ENCODE measurements around the gene PDCD4. TPM values are rescaled to one million over a fixed set of nuclear protein-coding genes. Genes with fewer than 3 reads are reported as not detected.

The PDCD4 gene
- total RNA-seq, 1 experiment from 2014 or later, result 63.0 TPM

DNA sequence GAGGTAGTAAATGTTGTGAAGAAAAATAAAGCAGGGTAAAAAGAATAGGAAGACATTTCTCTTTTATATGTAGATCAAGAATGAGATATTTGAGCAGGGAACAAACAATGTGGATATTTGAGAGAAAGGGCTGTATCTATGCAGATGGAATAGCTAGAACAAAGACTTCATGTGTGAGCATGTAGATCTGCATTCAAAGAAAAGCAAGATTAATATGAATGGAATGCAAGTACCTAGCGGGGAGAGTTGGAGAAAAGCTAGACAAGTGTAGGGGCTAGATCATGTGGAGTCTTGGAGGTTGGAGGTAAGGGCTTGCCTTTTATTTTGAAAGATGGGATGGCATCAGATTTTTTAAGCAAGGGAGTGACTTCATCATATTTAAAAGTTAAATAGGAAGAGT, 74.8 kb downstream of the PDCD4 start:
- Histone ChIP-seq H3K9ac (ENCODE audit: low read length) (no peak overlapping the region), H3K27me3 (ENCODE audit: insufficient read depth, low read length) (no peaks in the 10 kb centered on the region), H3K36me3 (ENCODE audit: control insufficient read depth in 1 of 2, insufficient read depth in 2 of 2, low read length in 2 of 2) (no peaks in the 10 kb centered on the region), H3K4me1 (ENCODE audit: control insufficient read depth in 1 of 2, insufficient read depth in 2 of 2, low read length in 2 of 2) (peaks cover 0 to 4% of the 10 kb centered on the region in 2 experiments; a peak in 1 of 4 replicates), H3K9me3 (ENCODE audit: control insufficient read depth in 1 of 2, insufficient read depth in 1 of 2, low read depth in 1 of 2, low read length in 2 of 2) (no peaks in the 10 kb centered on the region), H3K27ac (ENCODE audit: low read depth, low read length) (no peak overlapping the region), H4K20me1 (ENCODE audit: insufficient read depth) (no peaks in the 10 kb centered on the region), H3K4me3 (replicated peaks in 1 of 2; ENCODE audit: low read depth in 1 of 2, low read length in 2 of 2) (no peak overlapping the region), H2AFZ (ENCODE audit: low read depth, low read length, poor library complexity, severe bottlenecking) (no peak overlapping the region), H3K4me2 (ENCODE audit: low read length) (no peak overlapping the region), H3K79me2 (ENCODE audit: insufficient read depth, low read length) (peaks cover 22% of the 10 kb centered on the region), H3K9me2 (ENCODE audit: insufficient read depth) (no peaks in the 10 kb centered on the region)
- intact Hi-C loops (cut with micrococcal nuclease), result no loop called here
- TF ChIP-seq FOSL1 (IDR thresholded peaks at IDR 0.05; ENCODE audit: low read depth) (no peak), ZFX (IDR thresholded peaks at IDR 0.05) (no peak), CBX3 (IDR thresholded peaks at IDR 0.05; ENCODE audit: low read depth) (no peak), EZH2 (IDR thresholded peaks at IDR 0.05) (no peak), ELF1 (IDR thresholded peaks at IDR 0.05; ENCODE audit: borderline replicate concordance, low read depth) (no peak), ZNF274 (IDR thresholded peaks at IDR 0.05; ENCODE audit: low read depth, low read length) (no peak)
- TF ChIP-seq, protein P1, sequence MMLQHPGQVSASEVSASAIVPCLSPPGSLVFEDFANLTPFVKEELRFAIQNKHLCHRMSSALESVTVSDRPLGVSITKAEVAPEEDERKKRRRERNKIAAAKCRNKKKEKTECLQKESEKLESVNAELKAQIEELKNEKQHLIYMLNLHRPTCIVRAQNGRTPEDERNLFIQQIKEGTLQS (IDR thresholded peaks at IDR 0.05), result no peak
- ChIA-PET CTCF (no interaction called here), POLR2A (no interaction called here), RAD21 (ENCODE audit: low non-redundant PET in 1 of 2, low total read pairs in 2 of 2, uncharacterized antibody in 2 of 2, unreplicated experiment in 2 of 2) (no interaction called here)
- ATAC-seq, result no peak
- no TSS peak for BruUV-seq (replicated peaks)
- DNase-seq (ENCODE audit: low read depth, low spot score), result no peak

DNA sequence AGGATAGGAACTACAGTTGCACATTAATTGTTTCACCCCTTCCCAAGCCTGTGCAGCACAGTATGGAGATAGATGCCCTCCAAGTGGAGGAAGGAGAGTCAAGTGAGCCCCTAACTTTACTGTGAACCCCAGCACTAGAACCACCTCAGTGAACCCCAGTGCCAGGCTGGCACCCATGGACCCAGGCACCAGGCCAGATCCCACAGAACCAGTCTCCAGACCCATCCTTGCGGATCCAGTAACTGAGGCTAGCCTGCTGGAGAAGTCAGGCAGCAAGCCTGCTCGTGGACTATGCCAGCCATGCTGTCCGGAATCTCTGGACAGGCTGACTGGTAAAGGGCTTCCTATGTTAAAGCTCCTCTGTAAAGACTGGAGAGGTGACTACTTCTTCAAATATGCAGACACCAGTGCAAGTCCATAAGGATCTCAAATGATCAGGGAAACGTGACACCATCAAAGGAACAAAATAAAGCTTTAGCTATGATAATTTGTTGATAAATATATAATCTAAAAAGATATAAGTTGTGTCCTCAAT, 75.4 kb downstream of the PDCD4 start:
- no peak overlapping the region for H3K4me3 ChIP-seq (replicated peaks in 1 of 2; ENCODE audit: low read depth in 1 of 2, low read length in 2 of 2)
- ATAC-seq (no peak), DNase-seq (ENCODE audit: low read depth, low spot score) (no peak)
- intact Hi-C loops (cut with micrococcal nuclease), result no loop called here
- BruUV-seq (replicated peaks), result no TSS peak
- H4K20me1 ChIP-seq (ENCODE audit: insufficient read depth), result no peaks in the 10 kb centered on the region
- peaks cover 26% of the 10 kb centered on the region for H3K79me2 ChIP-seq (ENCODE audit: insufficient read depth, low read length)
- POLR2A ChIA-PET, result no interaction called here
- no peak for TF ChIP-seq EZH2phosphoT487 (IDR thresholded peaks at IDR 0.05; ENCODE audit: borderline replicate concordance)
- TF ChIP-seq ZNF274 (IDR thresholded peaks at IDR 0.05; ENCODE audit: low read depth, low read length), result no peak
- no peak for TF ChIP-seq JUND (IDR thresholded peaks at IDR 0.05)
- no peak for TF ChIP-seq TCF7L2 (IDR thresholded peaks at IDR 0.05; ENCODE audit: borderline replicate concordance, extremely low read depth, insufficient read depth, insufficient read length)
- TF ChIP-seq YY1 (IDR thresholded peaks at IDR 0.05; ENCODE audit: extremely low read depth, insufficient replicate concordance, low read depth, low read length), result no peak
- no peak for TF ChIP-seq CEBPB (IDR thresholded peaks at IDR 0.05; ENCODE audit: low read depth)
- TF ChIP-seq, protein P2, sequence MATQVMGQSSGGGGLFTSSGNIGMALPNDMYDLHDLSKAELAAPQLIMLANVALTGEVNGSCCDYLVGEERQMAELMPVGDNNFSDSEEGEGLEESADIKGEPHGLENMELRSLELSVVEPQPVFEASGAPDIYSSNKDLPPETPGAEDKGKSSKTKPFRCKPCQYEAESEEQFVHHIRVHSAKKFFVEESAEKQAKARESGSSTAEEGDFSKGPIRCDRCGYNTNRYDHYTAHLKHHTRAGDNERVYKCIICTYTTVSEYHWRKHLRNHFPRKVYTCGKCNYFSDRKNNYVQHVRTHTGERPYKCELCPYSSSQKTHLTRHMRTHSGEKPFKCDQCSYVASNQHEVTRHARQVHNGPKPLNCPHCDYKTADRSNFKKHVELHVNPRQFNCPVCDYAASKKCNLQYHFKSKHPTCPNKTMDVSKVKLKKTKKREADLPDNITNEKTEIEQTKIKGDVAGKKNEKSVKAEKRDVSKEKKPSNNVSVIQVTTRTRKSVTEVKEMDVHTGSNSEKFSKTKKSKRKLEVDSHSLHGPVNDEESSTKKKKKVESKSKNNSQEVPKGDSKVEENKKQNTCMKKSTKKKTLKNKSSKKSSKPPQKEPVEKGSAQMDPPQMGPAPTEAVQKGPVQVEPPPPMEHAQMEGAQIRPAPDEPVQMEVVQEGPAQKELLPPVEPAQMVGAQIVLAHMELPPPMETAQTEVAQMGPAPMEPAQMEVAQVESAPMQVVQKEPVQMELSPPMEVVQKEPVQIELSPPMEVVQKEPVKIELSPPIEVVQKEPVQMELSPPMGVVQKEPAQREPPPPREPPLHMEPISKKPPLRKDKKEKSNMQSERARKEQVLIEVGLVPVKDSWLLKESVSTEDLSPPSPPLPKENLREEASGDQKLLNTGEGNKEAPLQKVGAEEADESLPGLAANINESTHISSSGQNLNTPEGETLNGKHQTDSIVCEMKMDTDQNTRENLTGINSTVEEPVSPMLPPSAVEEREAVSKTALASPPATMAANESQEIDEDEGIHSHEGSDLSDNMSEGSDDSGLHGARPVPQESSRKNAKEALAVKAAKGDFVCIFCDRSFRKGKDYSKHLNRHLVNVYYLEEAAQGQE (IDR thresholded peaks at IDR 0.05; ENCODE audit: low read depth), result no peak
- no peak overlapping the region for H2AFZ ChIP-seq (ENCODE audit: low read depth, low read length, poor library complexity, severe bottlenecking)
- CTCF ChIA-PET, result no interaction called here
- H3K27ac ChIP-seq (ENCODE audit: low read depth, low read length), result no peak overlapping the region
- RAD21 ChIA-PET (ENCODE audit: low non-redundant PET in 1 of 2, low total read pairs in 2 of 2, uncharacterized antibody in 2 of 2, unreplicated experiment in 2 of 2), result no interaction called here
- no peaks in the 10 kb centered on the region for H3K27me3 ChIP-seq (ENCODE audit: insufficient read depth, low read length)
- H3K4me1 ChIP-seq (ENCODE audit: control insufficient read depth in 1 of 2, insufficient read depth in 2 of 2, low read length in 2 of 2), result peaks cover 0 to 4% of the 10 kb centered on the region in 2 experiments; a peak in 1 of 4 replicates
- no peaks in the 10 kb centered on the region for H3K9me2 ChIP-seq (ENCODE audit: insufficient read depth)
- H3K9ac ChIP-seq (ENCODE audit: low read length), result no peak overlapping the region
- no peaks in the 10 kb centered on the region for H3K9me3 ChIP-seq (ENCODE audit: control insufficient read depth in 1 of 2, insufficient read depth in 1 of 2, low read depth in 1 of 2, low read length in 2 of 2)
- no peak overlapping the region for H3K4me2 ChIP-seq (ENCODE audit: low read length)
- no peaks in the 10 kb centered on the region for H3K36me3 ChIP-seq (ENCODE audit: control insufficient read depth in 1 of 2, insufficient read depth in 2 of 2, low read length in 2 of 2)

Data from HCT116 (cell line).